SK-N-SH (cell line): Measurements from ENCODE around the gene PNCK.

ENCODE experiments used
- CHD2 ChIP-seq: fragments of 150-350 bp; IDR thresholded peaks from 2 replicates; pipeline ENCODE4 v1.6.1; 2018; ENCODE audit warnings: low read length; ENCODE audit not compliant: partially characterized antibody
- ELF1 ChIP-seq: IDR thresholded peaks from 2 replicates; pipeline ENCODE4 v1.4.0; 2012
- EP300 ChIP-seq, 2 experiments: IDR thresholded peaks; 2 replicates each; pipeline versions ENCODE4 v1.4.0 to v1.6.1; 2012; ENCODE audit warnings: borderline replicate concordance in 1 of 2, low read depth in 1 of 2, low read length in 1 of 2
- EZH2phosphoT487 ChIP-seq: fragments of 200-600 bp; sonication (generic); IDR thresholded peaks from 2 replicates; pipeline ENCODE4 v1.6.1; 2017; ENCODE audit warnings: low read depth, mixed run types, mild to moderate bottlenecking, antibody characterized with exemption, moderate library complexity, borderline replicate concordance
- FOXM1 ChIP-seq: IDR thresholded peaks from 2 replicates; pipeline ENCODE4 v1.4.0; 2012; ENCODE audit warnings: low read depth, mild to moderate bottlenecking
- IRF3 ChIP-seq: fragments of 150-350 bp; IDR thresholded peaks from 2 replicates; pipeline ENCODE4 v1.6.1; 2016; ENCODE audit warnings: mild to moderate bottlenecking, low read depth, low read length
- MAX ChIP-seq: IDR thresholded peaks from 2 replicates; pipeline ENCODE4 v1.4.0; 2012; ENCODE audit warnings: low read depth
- RAD21 ChIP-seq: IDR thresholded peaks from 2 replicates; pipeline ENCODE4 v1.6.1; 2012; ENCODE audit warnings: mild to moderate bottlenecking, low read length
- REST ChIP-seq: IDR thresholded peaks from 2 replicates; pipeline ENCODE4 v1.6.1; 2012; ENCODE audit warnings: mild to moderate bottlenecking, low read depth, low read length, moderate library complexity
- RXRA ChIP-seq: IDR thresholded peaks from 2 replicates; pipeline ENCODE4 v1.4.0; 2012; ENCODE audit warnings: low read depth, mild to moderate bottlenecking, borderline replicate concordance
- SIN3A ChIP-seq: IDR thresholded peaks from 2 replicates; pipeline ENCODE4 v1.6.1; 2012; ENCODE audit warnings: low read depth, mild to moderate bottlenecking, low read length, moderate library complexity, borderline replicate concordance
- USF2 ChIP-seq: fragments of 150-350 bp; IDR thresholded peaks from 2 replicates; pipeline ENCODE4 v1.6.1; 2017; ENCODE audit warnings: antibody characterized with exemption, low read length, low read depth, borderline replicate concordance
- TF ChIP-seq, protein P1 (sequence below): fragments of 200-600 bp; sonication (generic); IDR thresholded peaks from 2 replicates; pipeline ENCODE4 v1.6.1; 2017; ENCODE audit warnings: antibody characterized with exemption, mild to moderate bottlenecking, moderate library complexity

- TF ChIP-seq EZH2phosphoT487 (no peak), IRF3 (no peak), CHD2 (no peak), USF2 (no peak), ELF1 (no peak), FOXM1 (no peak), RAD21 (no peak), RXRA (no peak), MAX (no peak), REST (no peak), EP300 (IDR thresholded peaks at IDR 0.05; ENCODE audit: borderline replicate concordance in 1 of 2, low read depth in 1 of 2, low read length in 1 of 2) (no peak), SIN3A (no peak)
- TF ChIP-seq, protein P1, sequence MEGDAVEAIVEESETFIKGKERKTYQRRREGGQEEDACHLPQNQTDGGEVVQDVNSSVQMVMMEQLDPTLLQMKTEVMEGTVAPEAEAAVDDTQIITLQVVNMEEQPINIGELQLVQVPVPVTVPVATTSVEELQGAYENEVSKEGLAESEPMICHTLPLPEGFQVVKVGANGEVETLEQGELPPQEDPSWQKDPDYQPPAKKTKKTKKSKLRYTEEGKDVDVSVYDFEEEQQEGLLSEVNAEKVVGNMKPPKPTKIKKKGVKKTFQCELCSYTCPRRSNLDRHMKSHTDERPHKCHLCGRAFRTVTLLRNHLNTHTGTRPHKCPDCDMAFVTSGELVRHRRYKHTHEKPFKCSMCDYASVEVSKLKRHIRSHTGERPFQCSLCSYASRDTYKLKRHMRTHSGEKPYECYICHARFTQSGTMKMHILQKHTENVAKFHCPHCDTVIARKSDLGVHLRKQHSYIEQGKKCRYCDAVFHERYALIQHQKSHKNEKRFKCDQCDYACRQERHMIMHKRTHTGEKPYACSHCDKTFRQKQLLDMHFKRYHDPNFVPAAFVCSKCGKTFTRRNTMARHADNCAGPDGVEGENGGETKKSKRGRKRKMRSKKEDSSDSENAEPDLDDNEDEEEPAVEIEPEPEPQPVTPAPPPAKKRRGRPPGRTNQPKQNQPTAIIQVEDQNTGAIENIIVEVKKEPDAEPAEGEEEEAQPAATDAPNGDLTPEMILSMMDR = no peak
Observed at GRCh38 chrX:153645921-153646488, 27.6 kb downstream of the PNCK start.
